Measurements from ENCODE around the gene TRIM47. TPM values are rescaled to one million over a fixed set of nuclear protein-coding genes. Genes with fewer than 3 reads are reported as not detected.

TRIM47 gene, protein sequence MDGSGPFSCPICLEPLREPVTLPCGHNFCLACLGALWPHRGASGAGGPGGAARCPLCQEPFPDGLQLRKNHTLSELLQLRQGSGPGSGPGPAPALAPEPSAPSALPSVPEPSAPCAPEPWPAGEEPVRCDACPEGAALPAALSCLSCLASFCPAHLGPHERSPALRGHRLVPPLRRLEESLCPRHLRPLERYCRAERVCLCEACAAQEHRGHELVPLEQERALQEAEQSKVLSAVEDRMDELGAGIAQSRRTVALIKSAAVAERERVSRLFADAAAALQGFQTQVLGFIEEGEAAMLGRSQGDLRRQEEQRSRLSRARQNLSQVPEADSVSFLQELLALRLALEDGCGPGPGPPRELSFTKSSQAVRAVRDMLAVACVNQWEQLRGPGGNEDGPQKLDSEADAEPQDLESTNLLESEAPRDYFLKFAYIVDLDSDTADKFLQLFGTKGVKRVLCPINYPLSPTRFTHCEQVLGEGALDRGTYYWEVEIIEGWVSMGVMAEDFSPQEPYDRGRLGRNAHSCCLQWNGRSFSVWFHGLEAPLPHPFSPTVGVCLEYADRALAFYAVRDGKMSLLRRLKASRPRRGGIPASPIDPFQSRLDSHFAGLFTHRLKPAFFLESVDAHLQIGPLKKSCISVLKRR
- 62.8 and 64.3 TPM in 2 replicates for total RNA-seq

DNA sequence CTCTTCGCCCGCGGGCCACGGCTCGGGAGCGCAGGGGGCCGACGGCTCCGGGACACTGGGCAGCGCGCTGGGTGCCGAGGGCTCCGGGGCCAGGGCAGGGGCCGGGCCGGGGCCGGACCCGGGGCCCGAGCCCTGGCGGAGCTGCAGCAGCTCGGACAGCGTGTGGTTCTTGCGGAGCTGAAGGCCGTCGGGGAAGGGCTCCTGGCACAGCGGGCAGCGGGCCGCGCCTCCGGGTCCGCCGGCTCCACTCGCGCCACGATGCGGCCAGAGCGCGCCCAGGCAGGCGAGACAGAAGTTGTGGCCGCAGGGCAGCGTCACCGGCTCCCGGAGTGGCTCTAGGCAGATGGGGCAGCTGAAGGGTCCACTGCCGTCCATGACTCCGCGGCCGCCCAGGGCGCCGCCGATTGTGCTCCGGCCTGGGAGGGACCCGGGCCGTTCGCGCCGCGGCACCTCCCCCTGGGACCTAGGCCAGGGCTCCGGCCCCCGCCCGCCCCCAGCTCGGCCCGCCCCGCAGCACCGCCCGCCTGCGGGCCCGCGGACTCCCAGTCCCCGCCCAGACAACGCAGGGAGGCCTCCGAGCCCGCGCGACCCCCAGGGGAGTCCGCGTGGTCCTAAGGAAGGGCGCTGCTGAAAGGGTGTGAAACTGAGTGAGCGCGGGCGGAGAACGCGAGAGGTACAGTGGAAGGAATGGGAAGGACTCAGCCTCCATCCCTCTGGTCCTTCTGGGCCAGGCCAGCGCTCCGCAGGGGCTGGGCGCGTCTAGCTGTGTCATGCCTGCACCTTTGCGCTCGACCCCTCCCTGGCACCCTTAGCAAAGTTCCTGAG, at the start of gene TRIM47:
Gene TRIM47, minus strand, starts transcription at position 408 of the 825 bp plus-strand sequence. Its CDS starts 33 bp downstream, at position 375.

DNA sequence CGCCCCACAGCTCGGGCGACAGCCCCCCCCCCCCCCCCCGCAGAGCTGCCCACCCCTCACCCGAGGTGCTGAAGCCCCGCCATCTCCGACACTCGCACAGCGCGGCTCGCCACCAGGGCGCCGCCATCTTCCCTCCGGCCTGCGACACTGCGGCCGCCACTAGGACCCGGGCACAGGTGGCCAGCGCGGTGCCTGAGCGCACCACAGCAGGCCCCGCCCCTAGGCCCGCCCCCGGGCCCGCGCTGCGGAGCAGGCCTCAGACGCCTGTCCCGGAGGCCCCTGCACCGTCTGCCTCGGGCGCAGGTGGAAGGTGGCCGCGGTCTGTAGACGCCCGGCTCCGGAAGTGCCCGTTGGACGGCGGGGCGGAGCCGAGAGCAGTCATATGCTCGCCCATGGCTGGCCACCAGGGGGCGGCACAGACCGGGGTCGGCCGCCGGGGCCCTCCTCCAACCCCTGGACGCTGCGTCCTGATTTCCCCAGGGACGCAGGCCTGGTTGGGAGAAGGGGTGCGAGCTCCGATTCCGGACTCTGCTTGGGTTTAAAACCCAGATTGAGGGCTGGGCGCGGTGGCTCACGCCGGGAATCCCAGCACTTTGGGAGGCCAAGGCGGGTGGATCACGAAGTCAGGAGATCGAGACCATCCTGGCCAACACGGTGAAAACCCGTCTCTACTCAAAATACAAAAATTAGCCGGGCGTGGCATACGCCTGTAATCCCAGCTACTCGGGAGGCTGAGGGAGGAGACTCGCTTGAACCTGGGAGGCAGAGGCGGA, 26.6 kb upstream of the TRIM47 start, which contains the start of gene MRPL38:
Gene MRPL38, minus strand, starts transcription at position 136 of the 773 bp plus-strand sequence. Its CDS starts 9 bp downstream, at position 127.

DNA sequence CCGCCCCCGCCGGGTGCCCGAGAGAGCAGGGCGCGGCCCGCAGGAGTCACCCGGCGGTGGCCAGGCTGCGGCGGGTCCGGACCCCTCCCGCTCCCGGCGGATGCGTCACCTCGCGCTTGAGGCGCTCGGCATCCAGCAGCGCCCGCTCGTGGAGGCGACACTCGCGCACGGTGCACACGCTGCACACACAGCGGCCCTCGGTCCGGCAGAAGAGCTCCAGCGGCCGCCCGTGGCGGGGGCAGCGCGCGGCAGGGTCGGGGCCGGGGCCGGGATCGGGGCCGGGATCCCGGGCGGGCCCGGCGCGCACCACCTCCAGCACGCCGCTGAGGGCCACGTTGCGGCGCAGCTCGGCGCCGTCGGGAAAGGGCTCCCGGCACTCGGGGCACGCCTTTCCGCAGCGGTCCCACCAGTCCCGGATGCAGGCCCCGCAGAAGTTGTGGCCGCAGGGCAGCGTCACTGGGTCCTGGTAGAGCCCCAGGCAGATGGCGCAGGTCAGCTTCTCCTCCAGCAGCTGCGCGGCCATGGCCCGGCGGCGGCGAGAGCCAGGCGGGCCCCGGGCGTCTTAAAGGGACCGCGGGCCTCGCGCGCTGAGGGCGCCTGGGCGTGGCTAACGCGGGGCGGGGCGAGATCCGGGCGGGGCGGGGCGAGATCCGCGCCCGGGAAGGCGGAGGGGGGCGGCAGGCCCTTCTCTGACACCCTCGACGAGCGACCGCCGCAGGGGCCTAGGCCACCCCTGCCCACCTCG, 18.2 kb upstream of the TRIM47 start, which contains the start of gene TRIM65:
Gene TRIM65, minus strand, starts transcription at position 537 of the 745 bp plus-strand sequence. Its CDS starts 14 bp downstream, at position 523.

DNA sequence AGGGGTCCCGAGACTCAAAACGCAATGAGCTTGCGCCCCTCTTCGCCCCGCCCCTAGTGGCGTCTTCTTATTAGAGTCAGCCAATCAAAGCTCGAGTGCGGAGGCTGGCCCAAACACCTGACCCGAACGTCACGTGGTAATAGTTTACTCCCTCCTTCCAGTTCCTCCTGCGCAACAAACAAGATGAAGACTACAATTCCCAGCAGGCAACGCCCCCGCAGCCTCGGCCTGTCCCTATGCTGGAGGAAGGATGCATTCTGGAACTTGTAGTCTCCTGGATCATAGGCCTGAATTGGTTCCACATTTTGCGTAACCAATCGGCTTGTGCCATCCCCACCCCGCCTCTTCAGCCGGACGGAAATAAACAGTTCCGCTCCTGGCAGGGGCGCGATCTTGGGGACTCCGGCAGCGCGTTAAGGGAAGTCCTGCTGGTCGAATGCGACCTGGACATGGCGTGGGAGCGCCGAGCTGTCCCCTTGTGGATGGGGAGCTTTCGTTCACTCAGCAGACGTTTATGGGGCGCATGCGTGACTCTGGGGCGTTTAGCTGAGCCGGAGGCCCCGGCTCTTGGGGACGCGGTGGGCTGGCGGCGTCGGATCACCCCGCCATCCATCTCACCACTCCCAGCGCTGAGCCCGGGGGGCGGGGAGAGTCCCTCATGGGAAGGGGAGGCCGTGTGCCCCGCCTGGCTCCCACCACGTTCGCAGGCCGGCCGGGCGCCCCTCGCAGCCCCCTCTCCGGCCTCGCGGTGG, 22.9 kb downstream of the TRIM47 start, which contains the start of gene WBP2:
Gene WBP2, minus strand, starts transcription at position 26 of the 752 bp plus-strand sequence. CDS start 38 bp downstream, outside the sequence.

DNA sequence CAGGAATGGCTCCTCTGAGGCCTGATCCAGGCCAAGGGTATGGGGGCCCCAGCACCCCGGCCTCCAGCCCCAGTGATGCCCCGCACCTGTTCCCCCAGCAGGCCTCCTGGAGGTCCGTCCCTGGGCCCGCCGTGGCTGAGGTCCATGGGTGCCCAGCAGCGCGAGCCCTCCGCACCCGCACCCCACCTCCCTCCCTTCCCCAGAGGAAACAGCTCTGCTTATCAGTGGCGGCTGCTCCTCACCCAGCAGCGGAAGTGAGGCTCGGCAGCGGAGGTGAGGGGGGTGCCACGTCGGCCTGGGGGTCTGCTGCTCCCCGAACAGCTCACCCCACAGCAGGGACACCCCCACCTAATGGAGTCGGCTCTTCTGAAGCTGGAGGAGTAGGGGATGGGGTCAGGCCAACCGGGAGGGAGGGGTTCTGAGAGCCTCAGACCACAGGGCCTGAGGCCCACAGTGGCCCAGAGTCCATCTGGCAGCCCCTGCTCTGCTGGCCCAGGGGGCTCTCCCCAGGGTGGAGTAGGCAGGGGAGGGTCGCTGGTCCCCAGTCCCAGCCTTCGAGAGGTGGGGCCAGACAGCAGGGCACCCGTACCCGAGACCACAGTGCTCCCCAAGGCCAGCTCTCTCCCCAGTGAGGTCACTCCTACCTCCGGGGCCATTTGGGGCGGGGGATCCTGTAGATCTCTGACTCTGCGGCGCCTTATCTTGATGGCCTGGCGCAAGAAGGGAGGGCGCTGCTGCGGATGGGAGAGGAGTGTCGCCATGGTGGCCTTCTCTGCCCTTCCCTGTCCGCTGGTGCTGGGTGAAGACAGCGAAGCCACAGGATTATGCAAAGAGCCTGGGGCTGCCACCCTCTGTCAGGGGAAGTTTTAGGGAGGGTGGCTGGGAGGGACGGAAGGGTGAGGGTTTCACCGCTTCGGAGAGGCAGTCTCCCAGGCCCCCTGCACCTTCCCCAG, 34.5 kb downstream of the TRIM47 start, which contains the start of gene UNC13D:
Gene UNC13D, minus strand, starts transcription at position 828 of the 953 bp plus-strand sequence. Its CDS starts 67 bp downstream, at position 761.

Other genes starting within 250 kb of the TRIM47 start
- not detected in 2 replicates for gene SMIM5, start 245.1 kb downstream of the TRIM47 start, total RNA-seq
- 9.9 and 11.3 TPM in 2 replicates for gene RECQL5, start 211.4 kb downstream of the TRIM47 start, total RNA-seq
- gene SAP30BP, start 211.2 kb downstream of the TRIM47 start, total RNA-seq = 71.9 and 72.0 TPM in 2 replicates
- 2.5 and 4.6 TPM in 2 replicates for gene ITGB4, start 157.1 kb downstream of the TRIM47 start, total RNA-seq
- gene GALK1, start 113.4 kb downstream of the TRIM47 start, total RNA-seq = 48.8 and 52.0 TPM in 2 replicates
- gene UNK, start 93.8 kb downstream of the TRIM47 start, total RNA-seq = 15.8 and 24.3 TPM in 2 replicates
- 1.2 and 1.8 TPM in 2 replicates for gene UNC13D, start 34.2 kb downstream of the TRIM47 start, total RNA-seq
- 59.4 and 61.8 TPM in 2 replicates for gene WBP2, start 23.2 kb downstream of the TRIM47 start, total RNA-seq
- gene TRIM65, start 18.4 kb upstream of the TRIM47 start, total RNA-seq = 30.6 and 32.7 TPM in 2 replicates
- 31.1 and 31.8 TPM in 2 replicates for gene MRPL38, start 26.3 kb upstream of the TRIM47 start, total RNA-seq
- 3.5 and 3.8 TPM in 2 replicates for gene FBF1, start 62.5 kb upstream of the TRIM47 start, total RNA-seq
- gene ACOX1, start 100.6 kb upstream of the TRIM47 start, total RNA-seq = 28.8 and 34.1 TPM in 2 replicates
- 13.9 and 23.3 TPM in 2 replicates for gene TEN1, start 100.7 kb upstream of the TRIM47 start, total RNA-seq
- 1.3 and 3.1 TPM in 2 replicates for gene CDK3, start 122.3 kb upstream of the TRIM47 start, total RNA-seq
- 0.05 TPM in 1 of 2 replicates, not detected in the other for gene EVPL, start 148.7 kb upstream of the TRIM47 start, total RNA-seq
- 29.2 and 33.5 TPM in 2 replicates for gene SRP68, start 193.9 kb upstream of the TRIM47 start, total RNA-seq
- gene GALR2, start 196.2 kb upstream of the TRIM47 start, total RNA-seq = 0.13 TPM in 1 of 2 replicates, not detected in the other
- gene ZACN, start 200.6 kb upstream of the TRIM47 start, total RNA-seq = not detected in 2 replicates
- 60.7 and 68.0 TPM in 2 replicates for gene EXOC7, start 225.2 kb upstream of the TRIM47 start, total RNA-seq